ENCODE measurements around the gene HOXA11. TPM values are rescaled to one million over a fixed set of nuclear protein-coding genes. Genes with fewer than 3 reads are reported as not detected.
A peak's percentile ranks its signal among the peaks of the same experiment; 100 is the strongest.

Gene HOXA11
- total RNA-seq, 2 experiments from 2014 or later, result not detected

- Mint-ChIP-seq H3K36me3 (ENCODE audit: low read depth) (no peaks in the 10 kb centered on the region), H3K4me3 (no peak overlapping the region), H3K4me1 (ENCODE audit: low read depth) (peaks cover 20% of the 10 kb centered on the region), H3K27ac (no peak overlapping the region), H3K27me3 (ENCODE audit: low read depth) (peaks cover 48% of the 10 kb centered on the region), H3K9me3 (ENCODE audit: insufficient read depth) (no peaks in the 10 kb centered on the region)
- DNase-seq (no peak), ATAC-seq (no peak)
- ChIA-PET POLR2A (no interaction called here), CTCF (interaction anchor here (1.4 kb wide), 1 partner anchor 16 kb away, joined by 5 read pairs; no protein-coding TSS in a partner anchor)
Measured at GRCh38 chr7:27133409-27134231, 51.4 kb downstream of the HOXA11 start.

- peaks cover 20% of the 10 kb centered on the region for H3K4me1 Mint-ChIP-seq (ENCODE audit: low read depth)
- CTCF ChIA-PET, result no interaction called here
- ATAC-seq, result no peak
- no peaks in the 10 kb centered on the region for H3K9me3 Mint-ChIP-seq (ENCODE audit: insufficient read depth)
- H3K4me3 Mint-ChIP-seq, result no peak overlapping the region
- H3K36me3 Mint-ChIP-seq (ENCODE audit: low read depth), result no peaks in the 10 kb centered on the region
- peaks cover 48% of the 10 kb centered on the region for H3K27me3 Mint-ChIP-seq (ENCODE audit: low read depth)
- POLR2A ChIA-PET, result no interaction called here
- H3K27ac Mint-ChIP-seq, result no peak overlapping the region
- DNase-seq, result no peak
Measured at GRCh38 chr7:27132978-27133377, 52.1 kb downstream of the HOXA11 start.

GRCh38 chr7:27132214-27132613 lies 52.8 kb downstream of the HOXA11 start:
- Mint-ChIP-seq H3K9me3 (ENCODE audit: insufficient read depth) (no peaks in the 10 kb centered on the region), H3K27me3 (ENCODE audit: low read depth) (peaks cover 50% of the 10 kb centered on the region)

GRCh38 chr7:27131390-27131819 lies 53.6 kb downstream of the HOXA11 start:
- peaks cover 18% of the 10 kb centered on the region for H3K4me1 Mint-ChIP-seq (ENCODE audit: low read depth)
- H3K9me3 Mint-ChIP-seq (ENCODE audit: insufficient read depth), result no peaks in the 10 kb centered on the region
- ATAC-seq (no peak), DNase-seq (no peak)
- no peaks in the 10 kb centered on the region for H3K36me3 Mint-ChIP-seq (ENCODE audit: low read depth)
- peak overlapping the region; percentile 57 for H3K4me3 Mint-ChIP-seq
- CTCF ChIA-PET, result interaction anchor here (1.4 to 2.1 kb wide), 2 partner anchors 12 to 20 kb away, joined by 3 to 6 read pairs; partner anchors contain the start of gene HOXA5
- POLR2A ChIA-PET, result no interaction called here
- H3K27me3 Mint-ChIP-seq (ENCODE audit: low read depth), result peaks cover 53% of the 10 kb centered on the region
- H3K27ac Mint-ChIP-seq, result no peak overlapping the region

More at GRCh38 chr7:27132214-27132613, 52.8 kb downstream of the HOXA11 start:
- no peaks in the 10 kb centered on the region for H3K36me3 Mint-ChIP-seq (ENCODE audit: low read depth)
- ChIA-PET POLR2A (no interaction called here), CTCF (interaction anchor here (2.1 kb wide), 1 partner anchor 19 kb away, joined by 6 read pairs; no protein-coding TSS in a partner anchor)
- DNase-seq (no peak), ATAC-seq (no peak)
- peaks cover 19% of the 10 kb centered on the region for H3K4me1 Mint-ChIP-seq (ENCODE audit: low read depth)
- no peak overlapping the region for H3K27ac Mint-ChIP-seq
- H3K4me3 Mint-ChIP-seq, result no peak overlapping the region

Small RNA genes lying within 50 kb of the gene (microRNA-seq; reads per million reads assigned to microRNA genes)
- gene MIR196B, result 1.7 reads per million

Other genes starting within 250 kb of the HOXA11 start
- gene HOXA1, start 89.2 kb downstream of the HOXA11 start, total RNA-seq, result under 1 TPM; 0.89 to 0.92 TPM
- not detected for gene HOXA2, start 82.5 kb downstream of the HOXA11 start, total RNA-seq
- not detected for gene HOXA4, start 54.5 kb downstream of the HOXA11 start, total RNA-seq
- not detected for gene HOXA5, start 41.6 kb downstream of the HOXA11 start, total RNA-seq
- gene HOXA6, start 37.5 kb downstream of the HOXA11 start, total RNA-seq, result not detected
- gene HOXA3, start 32.6 kb downstream of the HOXA11 start, total RNA-seq, result not detected
- not detected for gene HOXA7, start 28.6 kb downstream of the HOXA11 start, total RNA-seq
- not detected for gene HOXA9, start 19.7 kb downstream of the HOXA11 start, total RNA-seq
- not detected for gene HOXA10, start 10.9 kb downstream of the HOXA11 start, total RNA-seq
- not detected for gene HOXA13, start 14.9 kb upstream of the HOXA11 start, total RNA-seq
- gene EVX1, start 57.6 kb upstream of the HOXA11 start, total RNA-seq, result not detected